ENCODE data around the gene NKX2-2.

NKX2-2 gene

GRCh38 chr20:21513881-21514540, at the start of gene NKX2-2:
TSS of gene NKX2-2 (minus strand) at chr20:21514064. CDS start at chr20:21513669, 395 bp downstream.
- DNase-seq: no peak

DNA sequence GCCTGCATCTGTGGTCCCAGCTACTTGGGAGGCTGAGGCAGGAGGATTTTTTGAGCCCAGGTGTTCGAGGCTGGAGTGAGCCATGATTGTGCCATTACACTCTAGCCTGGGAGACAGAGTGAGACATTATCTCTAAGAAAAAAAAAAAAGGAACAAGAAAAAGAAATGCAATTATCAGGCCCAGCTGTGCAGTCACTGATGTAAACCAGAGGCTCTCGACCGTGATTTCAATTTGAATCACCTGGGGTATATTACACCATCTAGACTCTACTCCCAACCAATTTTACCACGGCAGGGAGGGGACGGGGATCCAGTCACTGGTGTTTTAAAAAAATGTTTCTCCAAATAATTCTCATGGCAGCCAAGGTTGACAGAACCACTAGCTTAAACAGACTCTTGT, 48.8 kb upstream of the NKX2-2 start:
- DNase-seq: no peak

GRCh38 chr20:21559305-21559704, 45.4 kb upstream of the NKX2-2 start:
- no peak for DNase-seq

- peak; percentile 58 for DNase-seq
Observed at GRCh38 chr20:21557241-21558020, 43.6 kb upstream of the NKX2-2 start.

GRCh38 chr20:21556398-21556797, 42.5 kb upstream of the NKX2-2 start:
- no peak for DNase-seq

GRCh38 chr20:21555470-21556120, 41.7 kb upstream of the NKX2-2 start:
- DNase-seq: no peak

DNA sequence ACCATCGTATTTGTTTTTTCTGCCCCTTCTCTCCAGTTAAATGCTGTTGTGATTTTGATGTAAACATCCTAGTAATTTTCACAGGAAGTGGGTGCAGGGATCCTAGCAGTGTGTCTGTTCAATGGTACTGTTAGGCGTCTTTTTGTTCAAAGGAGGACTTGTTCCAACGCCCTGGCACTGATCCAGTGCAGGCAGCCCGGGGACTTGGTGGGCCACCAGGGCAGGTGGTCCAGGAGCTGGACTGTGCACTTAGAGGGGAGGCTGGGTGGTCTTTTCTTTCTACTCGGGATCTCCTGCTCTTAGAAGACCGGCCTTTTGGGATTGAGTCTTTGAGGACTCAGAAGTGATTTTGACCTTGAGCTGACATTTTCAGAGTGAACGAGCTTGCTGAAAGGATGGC, 41.1 kb upstream of the NKX2-2 start:
- DNase-seq: no peak

DNA sequence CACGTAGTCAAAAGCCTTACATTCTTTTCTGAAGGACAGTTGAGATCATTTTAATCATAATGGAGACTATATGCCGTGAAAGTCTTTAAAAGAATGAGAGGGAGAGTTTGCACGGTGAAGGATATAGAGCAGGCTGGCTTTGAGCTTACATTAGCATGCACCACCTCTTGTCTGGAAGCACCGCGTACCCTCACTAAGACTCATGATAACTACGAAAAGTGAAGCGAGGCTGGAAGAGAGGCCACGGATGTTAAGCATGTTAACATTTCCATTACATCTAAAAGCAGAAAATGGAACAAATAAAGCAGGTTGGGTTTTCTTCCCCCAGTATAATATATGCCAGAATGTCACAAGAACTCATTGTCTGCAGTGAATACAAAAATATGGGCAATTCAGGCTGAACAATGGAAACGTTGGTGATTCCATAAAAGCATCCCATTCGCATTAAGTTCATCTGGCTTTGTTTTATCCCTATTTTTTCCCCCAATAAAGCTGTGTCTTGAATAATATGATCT, 40.6 kb upstream of the NKX2-2 start:
- no peak for DNase-seq

DNA sequence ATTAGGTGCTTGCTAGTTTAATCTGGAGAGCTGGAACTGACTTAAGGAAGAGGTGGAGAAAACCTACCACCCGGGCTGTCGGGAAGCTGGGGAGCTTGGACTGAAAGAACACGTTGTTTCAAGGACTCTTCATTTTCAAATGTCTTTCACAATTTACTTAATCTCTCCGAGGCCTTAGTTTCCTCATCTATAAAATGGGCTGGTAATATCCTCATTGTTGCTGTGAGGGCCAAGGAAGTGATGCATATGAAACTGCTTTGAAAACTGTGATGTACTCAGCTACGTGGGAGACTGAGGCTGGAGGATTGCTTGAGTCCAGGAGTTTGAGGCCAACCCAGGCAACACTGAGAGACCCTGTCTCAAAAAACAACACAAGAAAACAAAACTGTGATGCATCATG, 36.7 kb upstream of the NKX2-2 start:
- DNase-seq: no peak

DNA sequence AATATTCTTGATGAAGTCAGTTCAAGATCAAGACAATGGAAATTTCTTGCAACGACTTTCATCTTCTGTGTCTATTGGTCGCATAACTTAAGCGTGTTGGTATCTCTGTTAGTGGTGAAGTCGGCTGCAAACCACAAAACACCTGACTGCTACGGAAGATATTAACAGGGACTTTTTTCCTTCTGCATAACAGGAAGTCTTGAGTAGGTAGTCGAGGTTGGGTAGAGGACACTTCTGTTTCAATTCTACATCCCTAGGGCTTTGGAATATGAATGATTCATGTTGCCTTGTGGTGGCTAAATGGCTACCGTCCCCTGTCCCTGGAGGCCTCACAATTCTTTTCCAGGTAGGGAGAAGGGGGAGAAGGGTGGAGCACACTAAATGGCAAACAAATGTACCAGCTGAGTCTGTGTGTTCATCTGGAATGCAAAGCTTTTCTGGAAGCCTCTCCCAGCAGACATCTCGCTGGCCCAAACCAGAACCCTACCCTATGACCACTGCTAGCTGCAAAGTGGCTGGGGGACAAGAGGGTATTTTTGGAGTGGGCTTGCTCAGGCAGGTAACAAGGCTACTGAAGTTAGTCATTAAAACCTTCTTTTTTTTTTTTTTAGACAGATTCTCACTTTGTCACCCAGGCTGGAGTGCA, 34.6 kb upstream of the NKX2-2 start:
- DNase-seq: no peak

DNA sequence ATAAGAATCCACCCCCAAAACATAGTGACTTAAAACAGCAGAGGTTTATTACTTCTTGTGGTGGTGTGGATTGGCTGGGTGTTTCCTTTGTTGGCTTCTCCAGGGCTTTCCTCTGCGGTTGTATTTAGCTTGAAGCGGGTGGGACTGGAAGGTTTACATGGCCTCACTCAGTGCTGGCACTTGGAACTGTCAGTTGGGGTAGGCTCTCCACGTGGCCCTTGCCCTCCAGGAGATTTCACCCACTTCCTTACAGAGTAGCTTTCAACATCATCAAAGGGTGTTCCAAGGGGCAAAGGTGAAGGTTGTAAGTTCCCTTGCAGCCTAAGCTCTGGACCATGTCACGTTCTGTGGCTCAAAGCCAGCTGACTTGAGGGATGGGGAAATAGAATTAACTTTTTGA, 32.5 kb upstream of the NKX2-2 start:
- DNase-seq: no peak

DNA sequence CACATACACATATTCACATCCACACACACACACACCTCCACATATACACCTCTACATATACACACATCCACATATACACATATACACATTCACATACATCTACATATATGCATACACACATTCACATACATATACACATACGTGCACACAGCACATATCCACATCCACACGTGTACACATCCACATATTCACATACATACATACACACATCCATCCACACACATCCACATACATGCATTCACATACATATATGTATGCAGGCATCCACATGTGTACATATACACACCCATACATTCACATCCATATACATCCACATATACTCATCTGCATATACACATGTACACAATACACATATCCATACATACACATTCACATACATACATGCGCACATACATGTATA, 25.6 kb upstream of the NKX2-2 start:
- no peak for DNase-seq

DNA sequence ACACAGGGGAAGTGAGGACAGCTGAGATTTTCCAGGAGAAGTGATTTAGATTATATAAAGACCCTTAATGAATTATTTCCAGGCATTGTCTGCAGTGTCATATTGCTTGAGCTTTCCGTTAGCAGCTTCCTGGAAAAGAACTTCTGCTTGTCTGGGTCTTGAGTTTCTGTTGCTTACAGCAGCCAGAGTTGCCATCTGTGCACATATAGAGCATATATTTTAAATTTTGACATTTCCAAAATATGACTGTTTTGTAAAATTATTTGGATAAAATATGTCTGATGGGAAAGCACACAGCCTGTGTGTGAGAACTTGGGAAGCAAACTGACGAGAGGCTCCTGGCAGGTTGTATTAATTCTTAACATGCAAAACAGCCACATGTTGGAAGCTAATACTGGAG, 21.0 kb upstream of the NKX2-2 start:
- no peak for DNase-seq

DNA sequence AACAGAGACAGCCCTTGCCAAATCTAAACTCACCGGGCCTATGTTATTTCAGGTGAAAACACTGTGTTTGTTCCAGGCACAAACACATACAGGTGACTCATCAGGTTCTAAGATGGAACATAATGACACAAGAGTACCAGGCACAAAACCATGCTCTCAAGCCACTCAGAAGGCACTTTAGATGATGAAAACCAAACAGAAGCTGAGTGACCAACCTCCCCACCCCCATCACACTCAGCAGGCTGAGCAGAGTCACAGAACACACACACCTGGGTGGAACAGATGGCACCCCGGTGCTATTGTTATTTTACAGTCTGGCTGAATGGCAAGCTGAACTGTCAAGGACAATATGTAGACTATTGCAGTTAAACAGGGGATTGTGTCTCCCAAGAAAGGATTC, 20.6 kb upstream of the NKX2-2 start:
- no peak for DNase-seq

DNA sequence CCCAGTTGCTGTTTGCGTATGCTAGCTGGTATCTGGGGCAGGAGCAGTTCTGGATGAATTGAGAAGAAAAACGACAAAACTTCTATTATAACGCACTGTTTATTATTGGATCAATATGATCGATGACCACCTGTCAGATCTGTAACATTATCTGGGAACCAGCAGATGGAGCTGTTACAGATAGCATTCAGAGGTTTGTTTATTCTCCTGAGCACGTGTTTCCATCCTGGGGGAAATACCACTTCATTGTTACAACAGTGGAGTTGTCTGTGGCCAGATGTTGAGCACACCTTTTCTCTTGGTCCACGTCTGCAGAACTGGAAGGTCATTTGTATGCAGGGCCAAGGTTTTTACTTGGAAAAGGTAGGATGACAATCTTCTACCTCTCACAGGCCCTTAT, 16.0 kb upstream of the NKX2-2 start:
- DNase-seq: no peak

DNA sequence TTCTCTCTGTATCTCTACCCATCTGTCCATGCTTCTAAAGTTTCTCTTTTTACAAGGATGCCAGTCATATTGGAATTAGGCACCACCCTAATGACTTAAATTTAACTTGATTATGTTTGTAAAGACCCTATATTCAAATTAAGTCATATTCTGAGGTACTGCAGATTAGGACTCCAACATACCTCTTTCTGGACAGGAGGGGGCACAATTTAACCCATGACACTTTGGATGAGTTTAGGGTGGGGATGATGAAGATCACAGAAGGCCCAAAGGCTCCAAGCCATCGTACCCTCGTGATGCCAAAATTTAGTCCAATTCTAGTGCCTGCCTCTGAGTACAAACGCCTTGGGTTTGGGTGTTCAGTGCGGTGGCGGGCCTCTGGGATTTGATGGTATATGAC, 15.0 kb upstream of the NKX2-2 start:
- no peak for DNase-seq

- DNase-seq: no peak
Observed at GRCh38 chr20:21527908-21528307, 14.0 kb upstream of the NKX2-2 start.

- DNase-seq: no peak
Observed at GRCh38 chr20:21526776-21527175, 12.9 kb upstream of the NKX2-2 start.

- DNase-seq: no peak
Observed at GRCh38 chr20:21523895-21524294, 10.0 kb upstream of the NKX2-2 start.

DNA sequence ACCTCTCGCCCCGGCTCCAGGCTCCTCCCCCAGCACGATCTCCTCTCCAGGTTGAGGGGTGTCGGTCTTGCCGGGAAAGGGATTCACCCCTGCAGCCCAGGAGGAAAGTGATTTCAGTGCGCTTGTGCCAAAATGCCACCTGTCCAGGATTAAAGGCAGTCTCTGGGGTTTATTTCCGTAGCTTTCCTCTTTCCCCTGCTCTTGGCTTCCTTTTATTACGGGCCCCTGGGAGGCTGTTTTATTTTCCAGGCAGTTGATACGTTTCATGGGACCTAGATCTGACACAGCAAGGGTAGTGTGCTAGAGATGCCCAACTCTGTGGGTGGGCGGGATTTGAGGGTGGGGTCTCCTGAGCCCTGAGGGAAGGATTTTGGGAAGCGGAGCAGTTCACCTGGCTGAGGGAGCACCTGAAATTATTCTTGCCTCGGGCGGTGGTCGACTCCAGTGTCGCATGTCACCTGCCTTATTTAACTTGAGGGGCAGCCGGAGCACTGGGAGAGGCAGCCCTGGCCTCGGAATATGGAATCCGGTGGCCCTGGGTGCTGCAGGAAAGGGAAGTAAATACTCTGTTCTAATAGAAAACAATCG, 9.5 kb upstream of the NKX2-2 start:
- no peak for DNase-seq

- no peak for DNase-seq
Observed at GRCh38 chr20:21522481-21523280, 8.8 kb upstream of the NKX2-2 start.

Data from activated CD8-positive, alpha-beta memory T cell treated with anti-CD3 and anti-CD28 coated beads, Interleukin-2, amount 50 U/mL, for 48 hours (primary cell).